ENCODE measurements around the gene PIP4P1.

GRCh38 chr14:20455355-20456300, 5.6 kb downstream of the PIP4P1 start:
- no peak for TF ChIP-seq CTCF (IDR thresholded peaks at IDR 0.05; ENCODE audit: low read depth, low read length, poor library complexity, severe bottlenecking)
- no peak for TF ChIP-seq EZH2phosphoT487 (IDR thresholded peaks at IDR 0.05; ENCODE audit: borderline replicate concordance, low read length)
